Measurements from ENCODE around the gene CHCHD3. TPM values are rescaled to one million over a fixed set of nuclear protein-coding genes. Genes with fewer than 3 reads are reported as not detected.

The CHCHD3 gene
- total RNA-seq, 1 donor from 2014 or later: 35.0 TPM

DNA sequence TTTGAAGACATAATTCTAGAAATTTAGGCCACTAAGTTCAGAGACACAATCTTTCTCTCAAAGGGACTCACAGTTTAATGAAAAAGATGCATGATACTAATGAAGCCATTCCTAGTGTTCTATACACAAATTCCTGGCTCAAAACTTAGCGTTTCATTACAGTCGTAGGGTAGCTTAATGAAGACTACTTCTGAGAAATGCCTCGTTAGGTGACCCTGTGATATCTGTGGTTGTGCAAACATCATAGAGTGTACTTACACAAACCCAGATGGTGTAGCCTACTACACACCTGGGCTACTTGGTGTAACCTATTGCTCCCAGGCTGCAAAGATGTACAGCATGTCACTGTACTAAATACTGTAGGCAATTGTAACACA is 488 bp upstream of the CHCHD3 start:
- intact Hi-C loops (cut with DNase I): no loop called here
- no peak for ATAC-seq
- DNase-seq (ENCODE audit: low spot score): no peak

DNA sequence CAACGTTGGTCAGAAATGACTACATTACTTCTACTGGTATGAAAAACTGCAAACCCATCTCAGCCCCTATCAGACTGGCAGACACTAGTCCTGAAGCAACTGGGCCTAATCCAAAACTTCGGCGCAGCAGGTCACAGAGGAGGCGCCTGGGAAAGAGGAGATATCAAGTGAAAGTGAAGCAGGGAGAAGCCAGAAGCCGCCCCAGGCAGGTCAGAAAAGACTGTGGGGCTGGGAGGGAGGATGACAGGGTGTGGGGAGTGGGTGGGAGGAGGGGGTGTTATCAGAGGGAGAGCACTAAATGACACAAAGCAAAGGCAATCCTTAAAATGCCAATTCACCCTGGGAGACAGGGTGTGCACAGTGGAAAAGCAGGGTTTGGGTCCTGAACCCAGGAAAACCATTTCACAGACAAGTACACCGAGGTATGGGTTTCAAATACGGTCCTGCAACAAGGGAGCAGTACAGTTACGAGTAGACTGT is 731 bp downstream of the CHCHD3 start:
- ATAC-seq: no peak

DNA sequence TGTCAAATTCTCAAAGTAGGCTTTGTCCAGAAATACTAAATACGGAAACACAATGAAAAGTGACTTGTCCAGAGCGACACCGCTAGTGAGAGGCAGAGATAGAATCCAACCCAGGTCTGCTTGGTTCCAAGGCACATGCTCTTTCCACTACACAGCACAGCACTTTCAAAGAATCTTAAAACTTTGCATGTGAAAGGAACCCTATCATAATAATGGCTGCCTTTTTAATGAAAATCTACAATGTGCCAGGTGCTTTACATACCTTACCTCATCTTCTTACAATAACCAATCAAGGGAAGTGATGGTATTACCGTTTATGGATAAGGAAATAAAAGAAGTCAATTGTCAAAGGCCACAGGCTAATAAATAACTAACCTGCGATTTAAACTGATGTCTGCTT is 2.6 kb downstream of the CHCHD3 start:
- DNase-seq (ENCODE audit: low spot score) (no peak), ATAC-seq (no peak)
- intact Hi-C loops (cut with DNase I): no loop called here

More for the DNA sequence above, 731 bp downstream of the CHCHD3 start:
- intact Hi-C loops (cut with DNase I): no loop called here
- no peak for DNase-seq (ENCODE audit: low spot score)

DNA sequence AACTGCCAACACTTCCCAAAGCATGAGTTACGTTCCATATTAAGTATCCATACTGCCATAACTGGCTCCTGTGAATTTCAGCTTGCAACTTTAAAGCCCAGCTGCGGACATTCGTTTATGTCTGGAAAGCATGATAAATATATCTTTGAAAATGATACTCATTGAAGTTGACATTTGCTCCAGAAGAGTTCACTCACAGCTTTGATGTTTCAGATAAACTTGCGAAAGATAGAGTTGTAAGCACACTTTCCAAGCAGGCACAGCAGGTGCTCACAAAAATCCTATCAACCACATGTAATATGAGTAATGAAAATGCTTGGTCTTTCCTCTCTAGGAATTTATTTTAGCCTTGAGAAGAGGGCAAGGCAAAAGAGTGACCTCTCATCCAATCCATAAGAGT is 4.5 kb downstream of the CHCHD3 start:
- no peak for DNase-seq (ENCODE audit: low spot score)
- intact Hi-C loops (cut with DNase I): no loop called here
- no peak for ATAC-seq

GRCh38 chr7:133076142-133076541 is 5.7 kb downstream of the CHCHD3 start:
- intact Hi-C loops (cut with DNase I): loop anchor here (1.0 kb wide), 1 partner anchor 36 kb away; no protein-coding TSS in a partner anchor
- no peak for ATAC-seq
- no peak for DNase-seq (ENCODE audit: low spot score)

DNA sequence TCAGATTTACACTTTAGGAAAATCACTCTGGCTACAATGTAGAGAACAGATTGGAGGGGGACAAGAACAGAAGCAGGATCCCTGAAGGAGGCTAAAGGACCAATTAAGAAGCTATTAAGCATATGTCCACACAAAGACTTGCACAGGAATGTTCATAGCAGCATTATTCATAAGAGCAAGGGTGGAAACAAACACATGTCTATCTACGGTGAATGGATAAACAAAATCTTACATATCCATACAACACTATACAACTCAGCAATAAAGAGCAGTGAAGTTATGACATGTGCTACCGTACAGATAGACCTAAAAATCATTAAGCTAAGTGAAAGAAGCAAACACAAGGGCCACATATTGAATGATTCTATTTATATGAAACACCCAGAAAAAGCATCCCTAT is 10.4 kb downstream of the CHCHD3 start:
- no peak for ATAC-seq
- intact Hi-C loops (cut with DNase I): no loop called here
- no peak for DNase-seq (ENCODE audit: low spot score)

DNA sequence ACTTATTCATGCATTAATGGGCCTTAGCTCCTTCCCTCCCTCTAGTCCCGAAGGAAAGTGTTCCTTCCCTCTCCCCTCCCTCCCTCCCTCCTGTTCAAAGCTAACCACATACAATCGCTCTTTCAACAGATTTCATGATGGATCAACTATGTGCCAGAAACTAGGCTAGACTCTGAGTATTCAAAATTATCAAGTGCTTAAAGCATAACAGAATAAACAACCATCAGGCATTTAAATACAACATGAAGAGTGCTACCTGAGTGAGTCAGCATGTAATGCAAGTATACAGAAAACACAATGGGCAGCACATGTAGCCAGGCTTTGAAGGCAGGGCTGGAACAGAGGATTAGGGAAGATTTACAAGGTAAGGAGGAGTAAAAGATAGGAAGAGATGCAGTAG is 11.3 kb downstream of the CHCHD3 start:
- ATAC-seq (no peak), DNase-seq (ENCODE audit: low spot score) (no peak)
- intact Hi-C loops (cut with DNase I): no loop called here

- intact Hi-C loops (cut with DNase I): no loop called here
- ATAC-seq: no peak
Measured at GRCh38 chr7:133065301-133065700, 16.6 kb downstream of the CHCHD3 start.

DNA sequence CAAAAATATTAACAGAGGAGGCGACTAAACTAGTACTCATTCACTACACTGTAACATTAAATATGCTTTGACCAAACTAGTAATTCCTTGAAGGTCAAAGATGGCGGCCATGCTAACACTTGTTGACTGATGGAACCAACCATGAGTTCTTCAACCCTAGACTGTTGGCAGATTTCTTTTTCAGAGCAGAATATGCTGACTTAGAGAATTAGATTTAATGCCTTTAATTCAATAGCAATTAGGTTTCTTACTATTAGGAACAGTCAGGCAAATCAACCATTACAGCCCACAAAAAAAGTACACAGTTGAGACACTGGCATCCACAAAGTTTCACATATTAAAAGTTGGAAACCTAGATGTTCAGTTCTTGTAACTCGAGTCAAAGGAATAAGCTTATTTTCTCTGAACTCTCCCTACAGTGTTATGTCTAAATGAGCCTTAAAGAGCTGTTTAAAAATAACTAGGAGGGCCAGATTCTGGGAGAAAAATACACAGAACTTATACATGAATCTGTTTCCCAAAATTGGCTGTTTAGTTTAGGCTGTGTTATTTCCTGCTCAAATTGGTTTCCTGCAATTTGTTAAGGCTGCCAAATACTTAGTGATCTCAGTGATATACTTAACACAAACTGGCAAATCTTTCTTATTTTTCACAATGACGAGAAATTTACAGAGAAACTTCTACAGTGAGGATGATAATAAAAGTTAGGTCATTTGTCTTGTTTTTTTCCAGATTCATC is 17.6 kb downstream of the CHCHD3 start:
- ATAC-seq (no peak), DNase-seq (ENCODE audit: low spot score) (no peak)
- intact Hi-C loops (cut with DNase I): no loop called here

More at GRCh38 chr7:133065301-133065700, 16.6 kb downstream of the CHCHD3 start:
- DNase-seq (ENCODE audit: low spot score): no peak

GRCh38 chr7:133061792-133062191 is 20.1 kb downstream of the CHCHD3 start:
- DNase-seq (ENCODE audit: low spot score) (no peak), ATAC-seq (no peak)
- intact Hi-C loops (cut with DNase I): no loop called here

DNA sequence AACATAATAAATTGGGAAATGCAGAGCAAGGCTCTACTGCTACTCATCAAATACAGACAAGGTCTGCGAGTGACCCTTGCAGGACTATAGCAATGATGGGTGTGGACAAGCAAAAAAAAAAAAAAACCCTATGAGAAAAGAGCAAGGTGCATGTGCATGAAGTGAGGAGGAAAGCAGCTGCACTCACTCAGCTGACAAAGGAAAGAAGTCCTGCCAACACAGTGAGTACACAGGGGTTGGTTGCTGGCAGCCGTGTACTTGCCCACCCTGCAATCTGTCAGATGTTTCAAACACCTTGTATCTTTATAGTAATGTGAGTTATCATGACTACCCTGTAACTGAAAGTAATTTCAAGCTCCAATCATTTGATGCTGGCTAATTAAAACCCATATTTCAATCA is 20.5 kb downstream of the CHCHD3 start:
- intact Hi-C loops (cut with DNase I): no loop called here
- DNase-seq (ENCODE audit: low spot score): no peak
- ATAC-seq: no peak

- DNase-seq (ENCODE audit: low spot score): no peak
- intact Hi-C loops (cut with DNase I): no loop called here
- ATAC-seq: no peak
Measured at GRCh38 chr7:133060004-133060403, 21.9 kb downstream of the CHCHD3 start.

DNA sequence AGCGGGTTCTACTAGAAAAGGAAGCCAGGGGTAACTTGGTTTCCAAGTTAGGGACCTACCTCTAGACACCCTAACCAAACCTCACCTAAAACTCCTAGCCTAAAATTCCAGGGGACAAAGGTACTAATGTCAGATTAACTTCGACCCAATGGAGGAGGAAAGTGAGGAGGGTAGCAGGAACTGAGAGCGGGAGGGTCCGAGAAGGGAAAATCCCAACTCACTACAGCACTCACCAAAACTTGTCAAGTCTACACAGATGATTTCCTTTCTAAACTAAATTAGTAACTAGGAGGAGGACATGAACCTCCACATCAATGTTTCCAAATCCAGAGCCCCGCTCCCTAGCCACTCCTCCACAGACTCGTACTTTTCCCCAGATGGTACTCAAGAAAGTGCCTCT is 22.6 kb downstream of the CHCHD3 start:
- no peak for ATAC-seq

GRCh38 chr7:133056370-133057238 is 25.3 kb downstream of the CHCHD3 start:
- DNase-seq (ENCODE audit: low spot score) (no peak), ATAC-seq (no peak)
- intact Hi-C loops (cut with DNase I): no loop called here

More for the DNA sequence above, 22.6 kb downstream of the CHCHD3 start:
- intact Hi-C loops (cut with DNase I): no loop called here
- no peak for DNase-seq (ENCODE audit: low spot score)

DNA sequence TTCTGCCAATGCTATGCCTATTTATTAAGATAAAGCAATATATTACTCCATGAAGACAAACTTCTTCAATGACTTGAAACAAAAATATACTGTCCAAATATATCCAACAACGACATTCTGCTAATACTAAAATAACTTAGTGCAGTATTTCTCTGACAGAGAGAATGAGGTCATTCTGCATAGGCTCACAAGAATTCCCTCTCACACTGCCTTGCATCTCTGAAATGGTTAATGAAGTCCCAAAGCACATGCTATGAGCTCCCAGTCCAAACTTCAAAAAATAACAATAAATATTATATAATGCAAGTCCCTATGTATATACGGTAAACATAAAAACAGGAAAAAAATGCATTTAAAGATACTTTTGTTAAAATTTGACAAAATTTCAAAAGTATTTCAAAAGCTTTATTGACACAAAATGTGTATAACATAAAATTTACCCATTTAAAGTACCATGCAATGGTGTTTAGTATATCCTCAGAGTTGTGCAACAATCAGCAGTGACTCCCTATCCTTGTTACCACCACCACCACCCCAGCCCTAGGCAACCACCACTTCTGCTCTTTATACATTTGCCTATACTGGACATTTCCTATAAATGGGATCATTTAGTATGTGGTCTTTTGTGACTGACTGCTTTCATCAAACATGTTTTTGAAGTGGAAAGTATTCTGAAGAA is 27.6 kb downstream of the CHCHD3 start:
- DNase-seq (ENCODE audit: low spot score) (no peak), ATAC-seq (no peak)
- intact Hi-C loops (cut with DNase I): no loop called here

DNA sequence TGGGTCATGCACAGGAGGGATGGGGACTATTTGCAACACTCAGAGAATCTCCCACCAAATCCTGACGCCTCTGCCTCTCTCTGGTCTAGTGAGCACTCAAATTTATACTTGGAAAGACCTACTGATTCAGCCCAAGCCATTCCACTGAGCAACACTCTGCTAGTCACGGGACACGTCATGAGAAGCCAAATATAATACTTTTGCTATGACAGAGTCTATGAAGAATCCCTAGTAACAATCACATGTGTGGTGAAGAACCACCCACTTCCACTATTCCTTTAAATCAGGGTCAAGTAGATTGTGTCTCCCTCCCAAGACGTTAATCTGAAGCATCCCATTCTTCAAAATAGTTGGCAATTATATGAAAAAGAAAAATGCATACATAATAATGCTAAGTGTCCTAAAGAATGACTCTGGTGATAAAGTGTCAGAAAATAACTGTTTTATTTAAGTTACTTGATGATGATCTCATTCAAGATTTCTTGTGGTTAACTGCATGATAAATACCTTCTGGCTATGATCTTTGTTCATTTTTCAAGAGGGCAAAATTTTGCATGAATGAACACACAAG is 28.5 kb downstream of the CHCHD3 start:
- DNase-seq (ENCODE audit: low spot score) (no peak), ATAC-seq (peak; percentile 85)
- intact Hi-C loops (cut with DNase I): no loop called here

DNA sequence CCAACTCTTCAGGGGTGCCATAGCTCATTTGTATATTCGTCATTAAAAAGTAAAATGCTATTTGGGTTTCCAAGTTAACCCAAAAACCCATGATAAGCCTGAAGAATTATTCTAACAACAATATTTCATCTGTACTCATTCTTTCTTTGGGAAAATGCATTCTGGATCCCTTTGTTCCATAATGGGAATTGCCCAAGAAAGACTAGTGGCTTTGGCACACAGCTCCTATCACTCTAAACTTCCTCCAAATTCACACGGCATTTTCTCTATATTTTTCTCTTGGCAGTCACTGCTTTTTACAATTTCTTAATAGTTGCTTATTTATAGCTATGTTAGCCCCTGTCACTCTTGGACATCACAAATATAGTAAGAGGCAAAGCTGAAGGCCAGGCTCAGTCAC is 29.1 kb downstream of the CHCHD3 start:
- DNase-seq (ENCODE audit: low spot score): no peak
- intact Hi-C loops (cut with DNase I): no loop called here
- peak; percentile 18 for ATAC-seq

- intact Hi-C loops (cut with DNase I): no loop called here
- ATAC-seq (no peak), DNase-seq (ENCODE audit: low spot score) (no peak)
Measured at GRCh38 chr7:133052401-133052756, 29.5 kb downstream of the CHCHD3 start.

DNA sequence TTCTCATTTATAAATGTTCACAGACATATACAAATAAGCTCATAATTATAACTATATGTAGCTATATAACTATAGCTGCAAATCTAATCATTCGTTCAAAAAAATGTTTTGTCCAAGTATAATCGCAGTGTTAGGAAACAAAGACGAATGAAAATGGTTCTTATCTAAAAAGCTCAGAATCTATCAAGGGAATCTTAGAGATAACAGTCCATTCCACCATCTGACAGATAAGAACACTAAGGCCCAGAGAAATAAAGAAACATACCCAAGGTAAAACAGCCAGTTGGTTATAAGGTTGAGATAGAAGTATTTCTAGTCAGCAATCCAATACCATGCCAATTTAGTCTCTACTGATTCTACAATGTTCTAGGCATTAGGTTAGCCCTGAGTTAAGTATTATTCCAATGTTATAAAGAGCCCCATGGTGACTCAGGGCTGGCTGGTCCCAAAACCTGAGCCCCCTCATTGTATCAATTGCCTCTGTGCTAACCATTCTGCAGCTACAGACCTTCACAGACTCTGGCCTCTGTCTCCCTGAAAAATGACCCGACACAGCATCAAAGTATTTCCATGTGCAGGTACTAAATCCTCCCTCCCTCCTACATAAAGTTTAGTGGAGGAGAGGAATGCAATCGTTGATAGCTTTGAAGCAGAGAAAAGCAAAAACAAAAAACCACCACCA is 30.0 kb downstream of the CHCHD3 start:
- intact Hi-C loops (cut with DNase I): no loop called here
- DNase-seq (ENCODE audit: low spot score): no peak
- no peak for ATAC-seq
